ENCODE data around the gene VPS35L. TPM values are rescaled to one million over a fixed set of nuclear protein-coding genes. Genes with fewer than 3 reads are reported as not detected.

Gene VPS35L
- total RNA-seq, 1 experiment from 2014 or later: 5.4 TPM

DNA sequence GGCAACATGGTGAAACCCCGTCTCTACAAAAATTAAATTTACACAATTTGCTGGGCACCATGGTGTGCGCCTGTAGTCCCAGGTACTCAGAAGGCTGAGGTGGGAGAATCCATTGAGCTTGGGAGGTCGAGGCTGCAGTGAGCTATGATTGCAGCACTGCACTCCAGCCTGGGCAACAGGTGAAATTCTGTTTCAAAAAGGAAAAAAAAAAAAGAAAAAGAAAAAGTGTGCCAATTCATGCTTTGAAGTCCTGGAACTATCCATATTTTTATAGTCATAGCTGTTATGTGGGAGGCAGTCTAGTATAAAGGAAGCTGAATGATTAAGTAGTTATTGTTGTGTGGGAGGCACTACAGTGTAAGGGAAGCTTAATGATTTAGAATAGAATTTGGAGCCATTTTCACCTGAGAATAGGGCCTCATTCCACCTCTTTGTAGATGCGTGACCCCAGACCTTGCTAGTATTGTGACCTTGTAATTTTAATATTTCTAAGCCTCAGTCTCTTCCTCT, 194.1 kb downstream of the VPS35L start:
- no peak for DNase-seq
- no peaks in the 10 kb centered on the region for H3K27me3 ChIP-seq (replicated peaks; ENCODE audit: control insufficient read depth, insufficient read depth, low read length)
- Mint-ChIP-seq H3K27me3 (ENCODE audit: insufficient read depth, unreplicated experiment) (no peaks in the 10 kb centered on the region), H3K27ac (ENCODE audit: unreplicated experiment) (peak overlapping the region; percentile 67), H3K9me3 (ENCODE audit: unreplicated experiment) (no peaks in the 10 kb centered on the region), H3K36me3 (ENCODE audit: insufficient read depth, unreplicated experiment) (no peaks in the 10 kb centered on the region), H3K4me1 (ENCODE audit: low read depth, unreplicated experiment) (no peaks in the 10 kb centered on the region), H3K4me3 (ENCODE audit: unreplicated experiment) (no peak overlapping the region)
- no peaks in the 10 kb centered on the region for H3K9me3 ChIP-seq
- no peak overlapping the region for H3K4me3 ChIP-seq (ENCODE audit: low read depth, low read length)
- intact Hi-C loops (cut with micrococcal nuclease; ENCODE audit: unreplicated experiment): loop anchor here (2.0 to 10.0 kb wide), 2 partner anchors 33 to 135 kb away; partner anchors contain the start of gene GPRC5B
- no peaks in the 10 kb centered on the region for H3K36me3 ChIP-seq (ENCODE audit: control insufficient read depth, insufficient read depth, low read length)
- TF ChIP-seq, protein P1, sequence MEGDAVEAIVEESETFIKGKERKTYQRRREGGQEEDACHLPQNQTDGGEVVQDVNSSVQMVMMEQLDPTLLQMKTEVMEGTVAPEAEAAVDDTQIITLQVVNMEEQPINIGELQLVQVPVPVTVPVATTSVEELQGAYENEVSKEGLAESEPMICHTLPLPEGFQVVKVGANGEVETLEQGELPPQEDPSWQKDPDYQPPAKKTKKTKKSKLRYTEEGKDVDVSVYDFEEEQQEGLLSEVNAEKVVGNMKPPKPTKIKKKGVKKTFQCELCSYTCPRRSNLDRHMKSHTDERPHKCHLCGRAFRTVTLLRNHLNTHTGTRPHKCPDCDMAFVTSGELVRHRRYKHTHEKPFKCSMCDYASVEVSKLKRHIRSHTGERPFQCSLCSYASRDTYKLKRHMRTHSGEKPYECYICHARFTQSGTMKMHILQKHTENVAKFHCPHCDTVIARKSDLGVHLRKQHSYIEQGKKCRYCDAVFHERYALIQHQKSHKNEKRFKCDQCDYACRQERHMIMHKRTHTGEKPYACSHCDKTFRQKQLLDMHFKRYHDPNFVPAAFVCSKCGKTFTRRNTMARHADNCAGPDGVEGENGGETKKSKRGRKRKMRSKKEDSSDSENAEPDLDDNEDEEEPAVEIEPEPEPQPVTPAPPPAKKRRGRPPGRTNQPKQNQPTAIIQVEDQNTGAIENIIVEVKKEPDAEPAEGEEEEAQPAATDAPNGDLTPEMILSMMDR (IDR thresholded peaks at IDR 0.05; ENCODE audit: insufficient read depth in 1 of 2, low read depth in 1 of 2, low read length in 1 of 2, severe bottlenecking in 1 of 2, unreplicated experiment in 1 of 2): no peak
- BruUV-seq (replicated peaks): no TSS peak
- H3K4me1 ChIP-seq: peaks cover 43% of the 10 kb centered on the region
- ChIA-PET CTCF (interaction anchor here (0.6 kb wide), 1 partner anchor 148 kb away, joined by 7 read pairs; no protein-coding TSS in a partner anchor), POLR2A (no interaction called here)

Other genes starting within 250 kb of the VPS35L start
- 1.5 and 2.3 TPM in 2 replicates for gene TMC5, start 137.8 kb upstream of the VPS35L start, total RNA-seq (2022)
- 48.2 and 48.7 TPM in 2 replicates for gene GDE1, start 33.6 kb upstream of the VPS35L start, total RNA-seq (2022)
- gene CCP110, start 31.8 kb upstream of the VPS35L start, total RNA-seq (2022): 7.5 and 9.4 TPM in 2 replicates
- gene KNOP1, start 162.5 kb downstream of the VPS35L start, total RNA-seq (2022): 29.3 and 31.4 TPM in 2 replicates
- 1.7 and 2.0 TPM in 2 replicates for gene IQCK, start 162.6 kb downstream of the VPS35L start, total RNA-seq (2022)

Measured in Caco-2 (cell line).